Suprapubic skin (tissue), 4 donors: ENCODE results near the gene MS4A13.

Source experiments
- CTCF ChIP-seq, 2 donors: fragments of 200-600 bp in 1 of 2; fragments of 450-650 bp in 1 of 2; sonication (generic) in 1 of 2; IDR thresholded peaks; one replicate each; pipeline ENCODE4 v1.5.1; 2016 to 2019; ENCODE audit warnings: antibody characterized with exemption in 2 of 2, mild to moderate bottlenecking in 1 of 2, moderate library complexity in 1 of 2
- EP300 ChIP-seq: sonication (generic); formaldehyde crosslinking; IDR thresholded peaks from one replicate; pipeline ENCODE4 v1.6.1; 2017; ENCODE audit warnings: antibody characterized with exemption
- POLR2AphosphoS5 ChIP-seq, 3 donors: sonication (generic); formaldehyde crosslinking; IDR thresholded peaks; one replicate each; pipeline ENCODE4 v1.6.1; 2017; ENCODE audit warnings: antibody characterized with exemption in 3 of 3

- no peak for TF ChIP-seq CTCF (IDR thresholded peaks at IDR 0.05)
- TF ChIP-seq POLR2AphosphoS5 (IDR thresholded peaks at IDR 0.05) = no peak
- no peak for TF ChIP-seq EP300
Measured at GRCh38 chr11:60493454-60493853, 21.7 kb upstream of the MS4A13 start.
